ENCODE data around the gene MED8. TPM values are rescaled to one million over a fixed set of nuclear protein-coding genes. Genes with fewer than 3 reads are reported as not detected.
A peak's percentile ranks its signal among the peaks of the same experiment; 100 is the strongest.

The MED8 gene
- total RNA-seq (2013; cell fraction: nucleolus; rRNA removed) = 71.8 and 72.3 TPM in 2 replicates
- total RNA-seq (2014; rRNA removed) (39.7 and 42.6 TPM in 2 replicates), total RNA-seq (2014; rRNA removed; fragmentation: Illumina TruSeq; extraction: Trizol) (32.6 and 33.3 TPM in 2 replicates), total RNA-seq (2021) (37.4 and 39.4 TPM in 2 replicates), polyA plus RNA-seq (2011; rRNA removed) (16.5 and 20.2 TPM in 2 replicates), polyA plus RNA-seq (2014; fragmentation: Illumina TruSeq; extraction: Trizol) (37.6 and 39.2 TPM in 2 replicates), polyA plus RNA-seq (2014; fragmentation: Nextera tagmentation; extraction: Ambion mirVana) (10 to 100 TPM; 59.8 to 61.7 TPM), polyA plus RNA-seq (2014; rRNA removed) (21.9 and 25.4 TPM in 2 replicates), polyA plus RNA-seq (2016; fragmentation: Nextera tagmentation; extraction: Ambion mirVana) (10 to 100 TPM; 57.3 to 58.7 TPM), polyA minus RNA-seq (2011; rRNA and poly(A)+ RNA removed) (15.9 and 18.0 TPM in 2 replicates), Bru-seq, nascent RNA (percentile 96 among the genes with signal in this experiment), BruChase-seq, experiment 1, labeled RNA remaining after a 6-hour chase (percentile 87 among the genes with signal in this experiment), BruChase-seq, experiment 2, labeled RNA remaining after a 2-hour chase (percentile 93 among the genes with signal in this experiment)
- 33.4 TPM for polyA plus RNA-seq (2011; ENCODE audit: low read depth)
- polyA plus RNA-seq (2011; cell fraction: cytosol; rRNA removed) = 19.1 and 23.5 TPM in 2 replicates
- polyA plus RNA-seq (2011; cell fraction: nucleus; rRNA removed) = 32.6 and 36.7 TPM in 2 replicates
- polyA plus RNA-seq (2012) = 43.9 and 45.3 TPM in 2 replicates
- polyA minus RNA-seq (2011; cell fraction: cytosol; rRNA and poly(A)+ RNA removed) = 10.0 and 11.0 TPM in 2 replicates
- 15.5 and 20.4 TPM in 2 replicates for polyA minus RNA-seq (2011; cell fraction: nucleus; rRNA and poly(A)+ RNA removed)
- long read RNA-seq, experiment 1, transcript MED8-203 (7 exons, 1,924 nt) = major isoform, 55 of 76 reads
- long read RNA-seq, experiment 1, partial matches to known transcripts = 12 of 76 reads
- long read RNA-seq, experiment 1, other reads (novel, unspliced or antisense) = 8 of 76 reads
- long read RNA-seq, experiment 2, transcript MED8-201 (8 exons, 1,483 nt) = minor isoform, 11 of 440 reads
- long read RNA-seq, experiment 2, transcript MED8-203 (7 exons, 1,924 nt) = major isoform, 348 of 440 reads
- long read RNA-seq, experiment 2, partial matches to known transcripts = 48 of 440 reads
- long read RNA-seq, experiment 2, other reads (novel, unspliced or antisense) = 33 of 440 reads

- peak within 1 kb of the TSS; percentile 96 for H2AFZ ChIP-seq (ENCODE audit: control insufficient read depth, low read depth, low read length)
- TSS peak; percentile 77 for BruUV-seq (replicated peaks)
- ChIA-PET CTCF (interaction anchor here (1.0 to 3.0 kb wide), 15 partner anchors 9 to 316 kb away, joined by 3 to 14 read pairs (median 4); partner anchors contain the start of genes CDC20 and ELOVL1), SMC1A (ENCODE audit: uncharacterized antibody, unreplicated experiment) (interaction anchor here (0.5 to 3.3 kb wide), 14 partner anchors 10 to 631 kb away, joined by 3 to 14 read pairs (median 3); partner anchors contain the start of genes CDC20 and ELOVL1), POLR2A (interaction anchor here (0.6 to 4.5 kb wide), 11 partner anchors 12 to 192 kb away, joined by 3 to 15 read pairs (median 4); partner anchors contain the start of genes CDC20 and ELOVL1), RAD21 (ENCODE audit: unreplicated experiment) (interaction anchor here (0.6 to 3.4 kb wide), 11 partner anchors 11 to 163 kb away, joined by 3 to 19 read pairs (median 5); partner anchors contain the start of genes CDC20 and ELOVL1)
- H4K20me1 ChIP-seq (ENCODE audit: control insufficient read depth, insufficient read depth) = no peaks in the 10 kb centered on the region; the same call in 1 of the 2 replicates
- H3K79me2 ChIP-seq (ENCODE audit: control insufficient read depth, insufficient read depth, low read length) = peaks cover 43% of the 10 kb centered on the region
- peak; percentile 86 for DNase-seq (ENCODE audit: low read depth, low spot score)
- peak within 1 kb of the TSS; percentile 82 for H3K27ac ChIP-seq (ENCODE audit: control insufficient read depth, insufficient read depth)
- H3K9ac ChIP-seq (ENCODE audit: control insufficient read depth, insufficient read depth, low read length) = peak within 1 kb of the TSS; percentile 78
- peaks cover 18% of the 10 kb centered on the region for H3K4me1 ChIP-seq (ENCODE audit: control insufficient read depth, insufficient read depth, low read length)
- ATAC-seq = peak; percentile 97
- peaks cover 1 to 19% of the 10 kb centered on the region in 2 experiments for H3K36me3 ChIP-seq (ENCODE audit: control insufficient read depth in 2 of 2, insufficient read depth in 2 of 2, low read length in 1 of 2)
- peak; percentile 87 for FAIRE-seq
- H3K27me3 ChIP-seq (replicated peaks in 1 of 2; ENCODE audit: control insufficient read depth in 2 of 2, insufficient read depth in 2 of 2, low read length in 1 of 2) = no peaks in the 10 kb centered on the region
- 1% methylated on average over 65 of the region's 65 CpGs for WGBS (ENCODE audit: insufficient coverage, insufficient replicate concordance, low lambda C conversion rate, missing lambda C conversion rate)
- peak within 1 kb of the TSS; percentile 93 for H3K4me2 ChIP-seq (ENCODE audit: control insufficient read depth, insufficient read depth)
- in situ Hi-C loops (cut with MboI) (no loop called here), intact Hi-C loops (cut with micrococcal nuclease; ENCODE audit: unreplicated experiment) (loop anchor here (2.0 kb wide), 1 partner anchor 21 kb away; the partner anchor contains the start of gene ELOVL1)
- H3K4me3 ChIP-seq = peak within 1 kb of the TSS; percentile 87
- H3K9me3 ChIP-seq (replicated peaks; ENCODE audit: control insufficient read depth, insufficient read depth, low read length) = no peaks in the 10 kb centered on the region
- peak; percentile 86; the same call in 1 of the 2 replicates for TF ChIP-seq PML (IDR thresholded peaks at IDR 0.05; ENCODE audit: low read length)
- TF ChIP-seq MXI1 (IDR thresholded peaks at IDR 0.05; ENCODE audit: low read depth, low read length) = peak; percentile 78; the same call in 1 of the 2 replicates
- peak; percentile 98 for TF ChIP-seq NR2C1 (IDR thresholded peaks at IDR 0.05)
- 0 out of 2 replicates have a peak, but pooled peaks have one; percentile 30 for TF ChIP-seq BACH1 (IDR thresholded peaks at IDR 0.05; ENCODE audit: borderline replicate concordance)
- TF ChIP-seq SPI1 (IDR thresholded peaks at IDR 0.05; ENCODE audit: borderline replicate concordance, insufficient read depth, low read depth, low read length) = peak; percentile 85
- peak; percentile 59; the same call in 1 of the 2 replicates for TF ChIP-seq EED (IDR thresholded peaks at IDR 0.05; ENCODE audit: low read depth)
- no peak for TF ChIP-seq BRCA1 (IDR thresholded peaks at IDR 0.05; ENCODE audit: low read depth, low read length)
- peak; percentile 22 for TF ChIP-seq RELA (IDR thresholded peaks at IDR 0.05; ENCODE audit: borderline replicate concordance, partially characterized antibody)
- TF ChIP-seq RCOR1 (conservative IDR thresholded peaks at IDR 0.05; ENCODE audit: low read depth, low read length) = no peak
- TF ChIP-seq PKNOX1 (IDR thresholded peaks at IDR 0.05) = peak; percentile 93
- peak; percentile 100 for TF ChIP-seq NR2F1 (conservative IDR thresholded peaks at IDR 0.05)
- peak; percentile 82 for TF ChIP-seq E4F1 (IDR thresholded peaks at IDR 0.05; ENCODE audit: borderline replicate concordance, partially characterized antibody)
- peak; percentile 90 for TF ChIP-seq HDGF (IDR thresholded peaks at IDR 0.05)
Measured at GRCh38 chr1:43389326-43390313, at the start of gene MED8, which contains the start of gene SZT2. MED8 (minus strand) TSS chr1:43389800; CDS start chr1:43389764, 36 bp downstream. SZT2 (plus strand) TSS chr1:43389899; CDS start chr1:43389969, 70 bp downstream.
